Stimulated activated CD8-positive, alpha-beta memory T cell treated with anti-CD3 and anti-CD28 coated beads, Interleukin-15, amount 100 ng/mL, for 1 hour (primary cell): ENCODE results near the gene CCDC85B.

Experiments used
- DNase-seq: peaks from one replicate; pipeline ENCODE4 v3.0.0-alpha.2; 2020; ENCODE audit warnings: low read depth

The CCDC85B gene

DNA sequence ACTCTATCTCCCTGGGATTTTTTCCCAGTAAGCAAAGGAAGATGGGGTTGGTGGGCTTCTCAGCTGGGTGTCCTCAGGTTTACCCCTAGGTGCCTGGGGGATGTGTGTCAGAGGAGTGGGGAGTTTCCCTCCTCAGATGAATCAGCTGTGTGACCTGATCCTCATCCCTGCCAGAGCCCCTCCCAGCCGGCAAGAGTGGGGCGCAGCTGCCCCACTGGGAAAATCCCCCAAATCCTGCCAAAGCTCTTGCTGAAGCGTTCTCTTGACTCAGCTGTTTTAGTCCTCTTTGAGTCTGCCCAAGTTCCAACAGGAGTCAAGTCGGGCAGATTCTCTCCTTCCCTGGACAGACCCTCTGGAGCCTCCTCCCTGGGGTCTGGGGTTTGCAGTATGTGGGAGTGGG lies 22.4 kb downstream of the CCDC85B start:
- no peak for DNase-seq

DNA sequence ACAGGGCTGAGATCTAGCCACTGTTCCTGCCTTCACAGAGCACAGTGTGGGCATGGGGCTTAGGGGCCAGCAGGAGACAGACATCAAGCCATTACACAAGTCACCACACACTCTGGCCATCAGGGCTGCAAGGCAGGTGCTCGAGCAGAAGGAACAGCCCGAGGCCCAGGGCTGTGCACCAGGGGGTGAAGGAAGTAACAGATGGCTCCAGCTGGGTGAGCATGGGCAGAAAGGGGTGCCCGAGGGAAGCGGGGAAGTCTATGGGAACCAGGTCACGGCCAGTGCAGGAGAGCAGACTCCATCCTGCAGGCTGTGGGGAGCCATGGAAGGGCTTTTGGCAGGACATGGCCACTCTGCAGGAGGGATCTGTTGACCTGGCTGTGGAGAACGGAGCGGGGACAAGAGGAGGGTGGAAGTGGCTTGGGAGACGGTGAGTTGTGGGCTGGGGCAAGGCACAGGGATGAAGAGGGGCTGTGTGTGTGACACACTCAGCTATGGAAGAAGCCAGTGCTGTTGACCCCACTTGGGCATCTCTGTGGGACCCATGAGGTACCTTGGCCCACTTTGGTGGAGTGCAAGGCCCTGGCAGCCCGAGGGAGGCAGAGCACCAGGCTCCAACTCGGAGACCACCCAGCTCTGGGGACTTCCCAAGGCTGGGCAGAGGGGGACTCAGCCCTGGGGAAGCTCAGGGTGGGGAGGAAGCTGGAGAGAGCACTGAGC lies 24.8 kb downstream of the CCDC85B start:
- no peak for DNase-seq

DNA sequence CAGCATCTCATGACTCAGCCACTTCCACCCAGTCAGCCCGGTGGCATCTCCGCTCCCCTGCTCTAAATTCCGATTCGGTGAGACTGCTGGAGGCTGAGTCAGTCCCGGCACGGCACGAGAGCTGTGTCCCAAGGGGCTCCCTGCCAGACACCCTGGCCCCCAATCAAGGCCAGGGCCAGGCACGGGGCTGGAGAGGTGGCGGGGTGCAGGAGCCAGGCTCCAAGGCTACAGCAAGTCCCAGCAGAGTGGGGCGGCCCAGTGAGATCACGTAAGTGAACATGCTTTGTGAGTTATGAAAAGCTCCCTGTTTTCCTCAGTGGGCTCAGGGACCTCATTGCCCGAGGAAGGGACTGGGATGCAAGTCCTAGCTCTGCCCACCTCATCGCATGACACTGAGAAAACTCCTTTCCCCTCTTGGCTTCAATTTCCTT lies 25.4 kb downstream of the CCDC85B start:
- DNase-seq: no peak

DNA sequence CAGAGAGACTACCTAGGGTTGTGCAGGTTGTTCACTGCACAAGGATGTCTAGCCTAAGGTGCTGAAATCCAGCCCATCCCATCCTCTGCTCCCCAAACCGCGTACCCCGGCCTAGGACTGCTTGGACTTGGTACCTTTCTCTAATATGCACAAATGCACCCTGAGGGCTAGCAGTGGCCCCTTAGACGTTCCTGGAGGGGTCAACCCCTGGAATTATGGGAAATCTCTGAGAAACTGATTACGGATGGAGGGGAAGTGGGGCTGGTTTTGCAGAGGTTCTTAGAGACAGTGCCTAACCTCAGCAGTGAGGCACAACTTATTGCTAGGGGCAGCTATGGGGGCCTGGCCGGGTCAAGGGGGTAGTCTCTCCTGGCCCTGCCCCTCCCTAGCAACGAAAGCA lies 25.9 kb downstream of the CCDC85B start:
- no peak for DNase-seq

DNA sequence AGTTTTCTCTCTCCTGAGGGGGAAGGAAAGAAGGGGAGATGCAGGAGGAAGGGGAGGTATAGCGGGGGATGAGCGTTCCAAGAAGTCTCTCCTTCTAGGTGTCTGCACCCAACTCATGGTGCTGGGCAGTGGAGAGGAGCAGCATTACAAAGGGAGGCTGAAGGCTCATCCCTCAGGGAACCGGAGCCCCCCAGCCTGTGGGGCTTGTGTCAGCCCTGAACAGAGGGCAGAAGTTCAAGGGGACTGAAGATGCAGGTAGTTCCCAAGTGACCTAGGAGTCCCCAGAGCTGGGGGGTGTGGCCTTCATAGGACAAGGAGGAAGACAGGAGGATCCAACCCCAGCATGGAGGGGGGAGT lies 26.6 kb downstream of the CCDC85B start:
- no peak for DNase-seq

DNA sequence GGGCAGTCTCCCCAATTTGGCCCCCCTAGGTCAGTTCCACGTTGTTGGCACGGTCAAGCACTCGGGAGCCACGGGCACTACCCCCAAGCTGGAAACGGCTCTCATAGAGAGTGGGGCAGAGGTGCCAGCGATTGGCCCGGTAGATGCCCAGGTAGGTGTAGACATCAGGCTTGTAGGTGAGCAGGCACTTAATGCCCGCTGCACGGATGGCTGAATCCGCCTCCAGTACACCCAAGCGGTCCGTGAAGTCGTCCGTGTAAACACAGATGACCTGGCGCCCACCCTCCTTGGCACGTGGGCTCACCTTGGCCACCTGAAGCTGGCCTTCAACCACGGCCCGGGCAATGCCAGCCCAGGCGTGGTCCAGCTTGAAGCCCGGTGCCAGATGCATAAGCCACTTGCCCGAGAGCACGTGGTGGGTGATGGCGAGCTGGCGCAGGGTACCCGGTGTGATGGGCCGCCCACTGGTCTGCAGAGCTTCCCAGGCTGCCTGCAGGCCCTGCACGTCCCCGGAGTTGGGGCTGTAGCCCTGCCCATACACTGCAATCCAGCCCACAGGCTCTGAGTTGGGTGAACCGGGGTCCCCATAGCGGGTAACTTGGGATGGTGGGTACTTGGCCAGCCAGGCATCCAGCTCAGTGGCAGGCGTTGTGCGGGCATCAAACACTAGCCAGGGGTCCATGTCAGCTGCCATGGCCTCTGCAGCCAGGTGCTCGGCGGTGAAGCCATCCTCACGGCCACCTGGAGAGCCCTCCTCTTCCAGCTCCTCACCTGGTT lies 27.1 kb downstream of the CCDC85B start:
- DNase-seq: no peak

DNA sequence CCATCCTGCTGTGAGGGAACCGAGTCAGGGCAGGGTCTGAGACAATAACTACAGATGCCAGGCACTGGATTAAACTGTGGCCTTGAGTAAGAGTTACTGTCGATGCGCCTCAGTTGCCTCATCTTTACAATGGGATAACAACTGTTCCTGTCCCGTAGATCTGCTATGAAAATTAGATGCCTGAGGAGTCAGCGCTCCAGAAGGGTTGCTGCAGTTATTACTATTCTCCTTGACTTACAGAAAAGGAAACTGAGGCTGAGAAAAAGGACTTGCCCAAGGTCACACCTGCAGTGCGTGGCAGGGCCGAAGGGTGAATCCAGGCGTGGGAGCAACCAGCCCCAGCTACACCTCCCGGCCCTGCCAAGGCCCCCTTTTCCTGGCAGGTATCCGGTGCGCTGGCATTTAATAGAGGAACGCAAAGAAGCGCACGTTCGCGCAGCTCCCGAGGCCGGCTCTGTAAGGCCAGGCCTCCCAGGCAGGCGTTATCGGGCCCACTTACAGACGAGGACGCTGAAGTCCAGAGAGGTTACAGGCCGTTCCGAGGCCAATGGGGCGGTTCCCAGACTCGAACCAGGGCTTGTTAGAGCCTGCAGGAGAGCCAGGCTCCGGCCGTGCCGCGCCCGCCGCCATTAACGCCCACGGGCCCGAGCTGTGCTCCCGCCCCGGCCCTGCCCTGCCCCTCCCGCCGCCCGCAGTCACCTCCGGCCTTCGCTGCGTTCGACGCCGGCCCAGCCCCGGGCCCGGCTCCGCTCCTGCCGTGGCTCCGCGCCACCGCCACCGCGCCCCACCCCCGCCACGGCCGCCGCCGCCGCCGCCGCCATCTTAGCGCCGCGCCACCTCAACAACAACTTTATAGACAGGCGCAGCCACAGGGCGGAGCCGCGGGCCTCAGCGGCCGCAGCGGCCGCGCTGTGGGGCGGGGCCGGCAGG lies 28.0 kb downstream of the CCDC85B start, which contains the start of gene C11orf68:
TSS of gene C11orf68 (minus strand) at position 852 of the 930 bp plus-strand sequence. CDS start at position 821, 31 bp downstream.
- DNase-seq: no peak

DNA sequence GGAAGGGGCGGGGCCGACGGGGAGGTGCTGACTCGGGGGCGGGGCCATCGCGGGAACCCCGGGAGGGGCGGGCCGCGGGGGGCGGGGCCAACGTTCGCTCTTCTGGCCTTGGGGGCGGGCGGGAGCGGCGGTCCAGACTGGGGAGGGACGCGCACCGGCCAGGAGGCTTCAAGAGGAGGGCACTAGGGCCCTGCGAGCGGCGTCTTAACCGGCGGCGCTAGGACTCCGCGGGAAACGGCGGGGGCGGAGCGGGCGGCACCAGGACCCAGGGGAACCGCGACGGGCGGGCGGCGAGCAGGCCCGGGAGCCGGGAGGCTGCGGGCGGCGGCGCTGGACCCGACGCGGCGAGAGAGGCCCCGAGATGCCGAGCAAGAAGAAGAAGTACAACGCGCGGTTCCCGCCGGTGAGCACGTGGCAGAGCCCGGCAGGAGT lies 28.7 kb downstream of the CCDC85B start, which contains the start of gene DRAP1:
TSS of gene DRAP1 (plus strand) at position 286 of the 432 bp plus-strand sequence. CDS start at position 362, 76 bp downstream.
- peak; percentile 97 for DNase-seq

DNA sequence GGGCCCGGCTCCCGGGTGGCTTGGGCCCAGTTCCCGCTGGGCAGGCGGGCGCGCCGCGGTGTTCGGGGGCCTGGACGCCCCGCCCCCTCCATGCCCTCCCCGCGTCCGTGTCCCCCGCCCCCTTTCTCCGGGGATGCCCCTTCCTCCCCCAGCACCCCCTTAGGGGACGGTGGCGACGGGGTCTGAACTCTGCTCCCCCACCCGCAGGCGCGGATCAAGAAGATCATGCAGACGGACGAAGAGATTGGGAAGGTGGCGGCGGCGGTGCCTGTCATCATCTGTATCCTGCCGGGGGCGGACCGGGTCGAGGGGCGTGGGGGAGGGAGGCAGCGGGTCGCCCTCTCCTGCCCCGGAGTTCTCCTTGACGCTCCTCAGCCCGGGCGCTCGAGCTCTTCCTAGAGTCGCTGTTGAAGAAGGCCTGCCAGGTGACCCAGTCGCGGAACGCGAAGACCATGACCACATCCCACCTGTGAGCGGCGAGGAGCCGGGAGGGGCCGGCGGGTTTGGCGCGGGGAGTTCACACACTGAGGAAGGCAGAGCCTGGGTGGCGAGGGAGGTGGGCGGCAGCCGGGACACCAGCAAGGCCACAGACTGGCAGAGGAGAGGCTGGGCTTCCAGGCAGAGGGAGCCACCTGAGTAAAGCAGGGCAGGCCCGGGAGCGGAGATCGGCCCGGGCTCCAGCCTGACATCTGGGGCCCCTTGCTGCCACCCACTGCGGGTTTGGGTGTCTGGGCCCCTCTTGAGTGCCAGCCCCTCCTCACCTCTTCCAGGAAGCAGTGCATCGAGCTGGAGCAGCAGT lies 29.3 kb downstream of the CCDC85B start:
- DNase-seq: no peak

DNA sequence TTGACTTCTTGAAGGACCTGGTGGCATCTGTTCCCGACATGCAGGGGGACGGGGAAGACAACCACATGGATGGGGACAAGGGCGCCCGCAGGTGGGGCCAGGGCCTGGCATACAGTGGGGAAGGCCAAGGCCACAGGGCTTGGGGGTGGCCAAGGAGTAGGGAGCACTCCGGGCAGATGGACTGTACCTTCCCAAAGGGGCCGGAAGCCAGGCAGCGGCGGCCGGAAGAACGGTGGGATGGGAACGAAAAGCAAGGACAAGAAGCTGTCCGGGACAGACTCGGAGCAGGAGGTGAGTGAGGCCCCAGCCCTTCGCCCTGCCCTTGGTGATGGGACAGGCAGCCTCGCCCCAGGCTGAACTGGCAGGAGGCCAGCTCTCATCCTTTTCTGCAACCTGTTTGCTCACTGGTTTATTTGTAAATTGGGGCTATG lies 29.9 kb downstream of the CCDC85B start:
- no peak for DNase-seq

DNA sequence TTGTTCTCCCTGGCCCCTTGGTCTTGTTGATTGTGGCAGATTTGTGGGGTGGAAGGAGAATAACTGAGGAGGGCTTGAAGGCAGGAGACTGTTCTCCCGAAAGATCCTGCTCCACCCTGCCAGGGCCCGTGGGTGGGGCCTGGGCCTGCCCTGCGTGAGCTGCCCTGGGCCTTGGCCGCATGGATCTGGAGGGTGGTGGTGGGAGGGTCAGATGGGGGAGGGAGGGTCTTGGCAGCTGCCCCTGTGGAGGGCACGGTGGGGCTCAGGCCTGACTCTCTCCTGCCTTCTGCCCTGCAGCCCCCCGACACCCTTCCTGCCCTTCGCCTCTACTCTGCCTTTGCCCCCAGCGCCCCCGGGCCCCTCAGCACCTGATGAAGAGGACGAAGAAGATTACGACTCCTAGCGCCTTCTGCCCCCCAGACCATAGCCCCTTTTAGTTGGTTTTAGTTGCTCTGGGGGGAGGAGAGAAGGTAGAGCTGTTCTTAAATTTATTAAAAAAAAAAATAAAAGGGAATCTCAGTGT lies 30.6 kb downstream of the CCDC85B start:
- DNase-seq: no peak

DNA sequence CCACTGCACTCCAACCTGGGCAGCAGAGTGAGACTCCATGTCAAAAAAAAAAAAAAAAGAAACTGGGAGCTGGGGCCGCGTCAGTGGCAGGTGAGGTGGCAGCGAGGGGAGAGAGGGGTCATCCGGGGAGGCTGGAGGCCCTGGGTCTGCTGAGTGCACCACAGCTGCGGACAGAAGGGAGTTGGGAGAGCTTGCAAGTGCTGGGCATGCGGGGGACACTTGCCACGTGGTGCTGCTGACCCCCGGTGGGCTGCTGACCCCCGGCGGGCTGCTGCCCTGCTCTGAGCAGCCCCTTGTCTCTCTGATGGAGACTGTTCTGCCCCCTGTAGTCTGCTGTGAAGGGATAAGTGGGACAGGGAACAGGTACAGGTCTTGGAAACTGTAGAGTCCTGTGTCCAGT lies 31.4 kb downstream of the CCDC85B start:
- DNase-seq: no peak

DNA sequence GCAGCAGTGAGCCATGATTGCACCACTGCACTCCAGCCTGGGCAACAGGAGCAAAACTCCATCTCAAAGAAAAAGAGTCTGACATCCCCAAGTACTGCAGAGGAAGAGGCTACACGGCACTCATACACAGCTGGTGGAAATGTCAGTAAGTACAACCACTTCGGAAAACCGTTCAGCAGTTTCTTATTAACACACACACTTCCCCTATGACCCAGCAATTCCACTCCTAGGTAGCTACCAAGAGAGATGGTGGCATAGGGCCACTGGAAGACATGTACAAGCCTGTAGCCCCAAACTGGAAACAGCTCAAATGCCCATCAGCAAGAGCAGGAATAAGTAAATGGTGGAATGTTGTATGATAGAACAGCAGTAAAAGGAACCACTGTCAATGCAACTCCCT lies 32.1 kb downstream of the CCDC85B start:
- no peak for DNase-seq

DNA sequence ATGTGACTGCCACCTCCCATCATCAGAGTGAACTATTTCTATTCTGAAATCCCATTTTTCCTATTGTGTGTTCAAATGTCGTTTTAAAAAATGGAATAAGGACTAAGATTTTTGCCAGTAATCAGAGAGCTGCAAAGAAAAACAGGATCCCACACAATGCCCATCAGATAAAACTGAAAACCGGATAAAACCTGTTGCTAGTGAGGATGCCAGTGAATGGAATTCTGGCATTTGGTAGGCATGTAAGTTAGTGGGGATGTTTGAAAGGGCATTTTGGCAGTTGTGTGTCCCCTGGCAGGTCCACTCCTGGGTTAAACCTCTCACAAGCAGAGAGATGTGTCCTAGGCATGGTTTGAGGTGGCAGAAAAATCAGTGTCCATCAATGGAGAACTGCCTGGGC lies 34.9 kb downstream of the CCDC85B start:
- DNase-seq: no peak

DNA sequence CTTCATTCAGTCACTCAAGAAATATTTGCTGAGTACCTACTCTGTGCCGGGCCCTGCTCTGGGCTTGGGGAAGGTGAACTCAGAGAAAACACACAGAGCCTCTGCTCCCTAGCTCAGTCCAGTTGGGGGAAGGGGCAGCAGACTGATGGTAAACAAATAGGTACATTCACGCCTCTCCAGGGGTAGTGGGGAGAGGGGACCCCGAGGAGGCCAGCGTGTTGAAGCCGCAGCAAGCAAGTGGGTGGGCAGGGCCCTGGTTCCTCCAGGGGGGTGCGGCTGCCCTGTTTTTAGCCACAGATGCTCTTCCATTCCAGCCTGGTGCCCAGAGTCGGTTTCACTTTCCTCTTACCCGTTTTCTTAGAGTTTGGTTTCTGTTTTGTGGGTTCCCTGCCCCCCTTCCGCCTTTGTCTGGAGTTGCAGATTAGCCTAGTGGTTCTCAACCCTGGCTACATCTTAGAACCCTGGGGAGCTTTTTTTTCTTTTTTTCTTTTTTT lies 37.5 kb downstream of the CCDC85B start:
- peak; percentile 61 for DNase-seq

DNA sequence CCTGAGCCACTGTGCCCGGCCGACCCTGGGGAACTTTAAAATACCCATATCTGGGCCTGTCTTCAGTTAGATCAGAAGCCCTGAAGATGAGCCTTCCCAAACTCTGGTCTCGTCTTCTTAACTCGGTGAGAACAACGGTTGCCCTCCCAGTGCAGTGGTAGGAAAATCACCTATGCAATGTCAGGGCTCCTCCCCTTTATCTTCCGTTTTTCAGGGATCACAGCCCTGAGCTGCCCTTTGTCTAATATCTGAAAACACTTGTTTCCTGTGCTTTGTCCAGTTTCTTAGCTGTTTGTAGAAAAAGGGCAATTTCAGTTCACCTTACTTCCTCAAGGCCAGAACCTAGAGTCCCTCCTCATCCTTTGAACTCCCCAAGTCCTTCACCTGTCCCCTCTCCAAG lies 38.2 kb downstream of the CCDC85B start:
- DNase-seq: no peak

DNA sequence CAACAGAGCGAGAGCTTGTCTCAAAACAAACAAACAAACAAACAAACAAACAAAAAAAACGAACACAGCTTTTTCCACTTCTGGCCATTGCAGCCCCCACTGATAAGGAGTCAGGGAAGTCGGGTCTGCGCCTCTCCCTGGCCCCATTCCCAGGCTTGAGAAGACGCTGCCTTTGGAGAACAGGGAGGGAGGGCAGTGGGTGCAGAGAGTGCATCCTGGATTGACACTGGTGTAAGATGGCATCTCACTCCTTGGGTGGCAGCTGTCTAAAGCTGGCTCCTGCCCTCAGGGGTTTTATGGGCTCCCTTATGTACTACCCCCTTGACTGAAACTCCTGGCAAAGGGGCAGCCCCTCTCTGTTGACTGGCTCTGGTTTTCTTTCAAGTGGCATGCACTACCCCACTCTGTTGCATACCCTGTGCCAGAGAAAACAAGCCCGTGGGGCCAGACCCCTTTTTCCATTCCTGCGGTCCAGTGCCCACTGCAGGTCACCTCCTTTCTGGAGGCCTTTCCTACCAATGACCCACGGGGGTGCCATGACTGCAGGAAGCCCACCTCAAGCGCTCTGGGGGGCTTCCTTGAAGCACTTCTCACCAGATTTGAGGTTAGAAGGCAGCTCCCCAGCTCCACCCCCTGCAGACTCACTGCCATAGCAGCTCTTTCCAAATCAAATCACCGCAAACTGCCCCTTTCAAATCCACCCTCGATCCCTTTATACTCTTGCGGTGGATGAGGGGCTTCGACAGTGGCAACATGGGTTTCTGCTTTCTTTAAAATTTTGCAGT lies 41.5 kb downstream of the CCDC85B start:
- no peak for DNase-seq

DNA sequence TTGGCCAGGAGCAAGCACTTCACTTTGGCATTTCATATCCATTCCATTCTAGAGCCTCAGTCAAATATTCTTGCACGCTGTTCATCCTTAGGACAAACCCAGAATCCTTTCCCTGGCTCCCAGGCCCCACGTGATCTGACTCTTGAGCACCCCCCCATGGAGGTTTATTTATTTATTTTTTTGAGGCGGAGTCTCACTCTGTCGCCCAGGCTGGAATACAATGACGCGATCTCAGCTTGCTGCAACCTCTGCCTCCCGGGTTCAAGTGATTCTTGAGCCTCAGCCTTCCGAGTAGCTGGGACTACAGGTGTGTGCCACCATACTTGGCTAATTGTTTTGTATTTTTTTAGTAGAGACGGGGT lies 42.1 kb downstream of the CCDC85B start:
- DNase-seq: no peak

DNA sequence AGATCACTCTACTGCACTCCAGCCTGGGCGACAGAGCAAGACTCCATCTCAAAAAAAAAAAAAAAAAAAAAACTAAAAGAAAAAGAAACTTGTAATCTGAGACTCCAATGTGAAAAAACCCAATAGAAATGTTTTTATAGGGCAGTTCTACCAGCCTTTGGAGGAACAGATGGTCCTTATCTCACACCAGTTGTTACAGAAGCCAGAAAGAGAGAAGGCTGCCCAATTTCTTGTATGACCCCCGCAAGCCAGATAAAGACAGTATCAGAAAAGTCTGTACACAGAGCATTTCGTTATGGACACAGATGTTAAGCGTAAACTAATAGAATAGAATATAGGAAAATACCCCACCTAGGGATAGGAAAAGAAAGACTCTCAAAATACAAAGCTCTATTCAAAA lies 43.5 kb downstream of the CCDC85B start:
- no peak for DNase-seq

DNA sequence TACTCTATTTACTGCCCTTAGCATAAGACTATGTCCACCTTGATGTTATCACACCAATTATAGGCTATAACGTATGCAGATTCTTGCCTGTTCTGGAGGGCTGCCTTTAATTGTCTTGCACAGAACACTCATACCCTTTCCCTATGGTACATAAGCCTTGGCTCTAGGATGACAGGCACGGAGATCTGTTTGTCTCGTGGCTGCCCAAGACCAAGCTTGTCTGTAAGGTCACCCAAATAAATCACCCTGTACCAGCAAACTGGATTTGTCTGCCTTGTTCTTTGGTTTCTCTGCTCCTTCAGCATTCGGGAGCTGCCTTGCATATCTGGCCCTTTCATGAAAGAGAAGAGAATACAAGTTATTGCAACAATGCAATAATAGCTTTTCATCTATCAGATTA lies 47.3 kb downstream of the CCDC85B start:
- no peak for DNase-seq
